Heart left ventricle (tissue), 13 donors: ENCODE results near the gene EVL.

Experiments used
- POLR2A ChIP-seq, 2 donors: fragments of 450-650 bp; IDR thresholded peaks; one replicate each; pipeline ENCODE4 v1.6.1; 2017; ENCODE audit warnings: antibody characterized with exemption in 2 of 2, mild to moderate bottlenecking in 2 of 2, moderate library complexity in 2 of 2
- TF ChIP-seq, protein P1 (sequence below), 12 donors: fragments of 200-600 bp; sonication (generic) in 4 of 12; IDR thresholded peaks; one replicate each; pipeline versions ENCODE4 v1.5.0 to v1.8.0; 2018 to 2022; ENCODE audit warnings: antibody characterized with exemption in 12 of 12, mild to moderate bottlenecking in 5 of 12
- donor health status: ischemic (EF 13 %, LVEDD 7.1; RV severe dilation, severe dysfunction).
- donor health status: DM: no; HTN: yes; CAD: no.
- donor health status: DM: no; HTN: no; CAD: no.
- donor health status: ischemic (EF 25% LVEDD 6.9; RV normal size, moderate dysfunction).
- donor health status: ischemic (EF 25% LVEDD 5.7; RV mildly dilated, moderate dysfunction).
- donor health status: ischemic (EF 35%, LVEDD 5.7; RV mildly dilated, moderate dysfunction).
- donor health status: nonischemic (EF 11% LVEDD 7.7; RV severe dilation, severe dysfunction).
- donor health status: DM: yes; HTN: yes; CAD: no.
- donor health status: PGD.
- donor health status: ischemic (EF 29% LVEDD 5.4; RV normal size, mild dysfunction).
- donor health status: nonischemic (EF 23%, LVEDD 6.1; RV moderate dilation, normal function).

GRCh38 chr14:100083706-100084105 lies 18.5 kb downstream of the EVL start:
- TF ChIP-seq, protein P1, sequence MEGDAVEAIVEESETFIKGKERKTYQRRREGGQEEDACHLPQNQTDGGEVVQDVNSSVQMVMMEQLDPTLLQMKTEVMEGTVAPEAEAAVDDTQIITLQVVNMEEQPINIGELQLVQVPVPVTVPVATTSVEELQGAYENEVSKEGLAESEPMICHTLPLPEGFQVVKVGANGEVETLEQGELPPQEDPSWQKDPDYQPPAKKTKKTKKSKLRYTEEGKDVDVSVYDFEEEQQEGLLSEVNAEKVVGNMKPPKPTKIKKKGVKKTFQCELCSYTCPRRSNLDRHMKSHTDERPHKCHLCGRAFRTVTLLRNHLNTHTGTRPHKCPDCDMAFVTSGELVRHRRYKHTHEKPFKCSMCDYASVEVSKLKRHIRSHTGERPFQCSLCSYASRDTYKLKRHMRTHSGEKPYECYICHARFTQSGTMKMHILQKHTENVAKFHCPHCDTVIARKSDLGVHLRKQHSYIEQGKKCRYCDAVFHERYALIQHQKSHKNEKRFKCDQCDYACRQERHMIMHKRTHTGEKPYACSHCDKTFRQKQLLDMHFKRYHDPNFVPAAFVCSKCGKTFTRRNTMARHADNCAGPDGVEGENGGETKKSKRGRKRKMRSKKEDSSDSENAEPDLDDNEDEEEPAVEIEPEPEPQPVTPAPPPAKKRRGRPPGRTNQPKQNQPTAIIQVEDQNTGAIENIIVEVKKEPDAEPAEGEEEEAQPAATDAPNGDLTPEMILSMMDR (IDR thresholded peaks at IDR 0.05): no peak
- TF ChIP-seq POLR2A (IDR thresholded peaks at IDR 0.05): no peak
